ENCODE data around the gene IMPDH1. TPM values are rescaled to one million over a fixed set of nuclear protein-coding genes. Genes with fewer than 3 reads are reported as not detected.

Gene IMPDH1
- total and polyA plus RNA-seq, 9 of the 15 experiments (the other 6 are each of a cell fraction or from before 2014, with no cell fraction given), result 0.80 to 118 (median 64.3) TPM

DNA sequence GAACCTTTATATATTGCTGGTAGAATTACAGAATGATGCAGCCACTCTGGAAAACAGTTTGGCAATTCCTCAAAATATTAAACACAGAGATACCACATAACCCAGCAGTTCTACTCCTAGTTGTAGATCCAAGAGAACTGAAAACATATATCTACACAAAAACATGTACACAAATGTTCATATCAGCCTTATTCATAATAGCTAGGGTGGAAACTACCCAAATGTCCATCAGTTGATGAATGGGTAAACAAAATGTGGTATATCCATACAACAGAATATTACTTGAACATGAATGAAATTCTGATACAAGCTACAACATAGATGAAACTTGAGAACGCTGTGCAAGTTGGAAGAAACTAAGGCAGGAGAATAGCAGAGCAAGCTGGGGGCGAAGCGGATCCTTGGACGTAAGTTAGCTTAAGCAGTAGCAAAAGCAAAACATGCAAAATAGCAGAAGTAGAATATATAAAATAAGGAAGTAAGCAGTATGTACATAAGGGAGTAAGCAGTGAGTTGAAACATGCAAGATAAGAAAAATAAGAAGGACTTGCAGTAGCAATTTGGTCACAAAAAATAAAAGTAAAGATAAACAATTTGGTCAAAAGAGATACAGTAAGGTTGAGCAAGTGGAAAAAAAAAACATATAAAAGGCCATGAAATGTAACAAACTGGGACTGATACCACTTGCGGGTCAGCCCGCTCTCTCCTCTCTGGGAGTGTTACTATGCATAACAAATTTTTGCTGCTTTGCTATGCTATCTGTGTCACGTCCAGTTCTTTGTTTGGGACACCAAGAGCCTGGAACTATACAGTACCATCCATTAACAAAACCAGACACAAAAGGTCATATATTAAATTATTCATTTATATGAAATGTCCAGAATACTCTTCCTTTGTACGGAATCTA is 27.9 kb upstream of the IMPDH1 start (continued):
- TF ChIP-seq E2F1 (CRISPR knock-in tag; IDR thresholded peaks at IDR 0.05), result no peak
- no peak for TF ChIP-seq ZFP36 (IDR thresholded peaks at IDR 0.05; ENCODE audit: low read depth, low read length, partially characterized antibody)
- TF ChIP-seq ZNF512 (tag; IDR thresholded peaks at IDR 0.05), result no peak
- TF ChIP-seq RFX1 (IDR thresholded peaks at IDR 0.05), result no peak
- TF ChIP-seq, protein P1, sequence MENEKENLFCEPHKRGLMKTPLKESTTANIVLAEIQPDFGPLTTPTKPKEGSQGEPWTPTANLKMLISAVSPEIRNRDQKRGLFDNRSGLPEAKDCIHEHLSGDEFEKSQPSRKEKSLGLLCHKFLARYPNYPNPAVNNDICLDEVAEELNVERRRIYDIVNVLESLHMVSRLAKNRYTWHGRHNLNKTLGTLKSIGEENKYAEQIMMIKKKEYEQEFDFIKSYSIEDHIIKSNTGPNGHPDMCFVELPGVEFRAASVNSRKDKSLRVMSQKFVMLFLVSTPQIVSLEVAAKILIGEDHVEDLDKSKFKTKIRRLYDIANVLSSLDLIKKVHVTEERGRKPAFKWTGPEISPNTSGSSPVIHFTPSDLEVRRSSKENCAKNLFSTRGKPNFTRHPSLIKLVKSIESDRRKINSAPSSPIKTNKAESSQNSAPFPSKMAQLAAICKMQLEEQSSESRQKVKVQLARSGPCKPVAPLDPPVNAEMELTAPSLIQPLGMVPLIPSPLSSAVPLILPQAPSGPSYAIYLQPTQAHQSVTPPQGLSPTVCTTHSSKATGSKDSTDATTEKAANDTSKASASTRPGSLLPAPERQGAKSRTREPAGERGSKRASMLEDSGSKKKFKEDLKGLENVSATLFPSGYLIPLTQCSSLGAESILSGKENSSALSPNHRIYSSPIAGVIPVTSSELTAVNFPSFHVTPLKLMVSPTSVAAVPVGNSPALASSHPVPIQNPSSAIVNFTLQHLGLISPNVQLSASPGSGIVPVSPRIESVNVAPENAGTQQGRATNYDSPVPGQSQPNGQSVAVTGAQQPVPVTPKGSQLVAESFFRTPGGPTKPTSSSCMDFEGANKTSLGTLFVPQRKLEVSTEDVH (IDR thresholded peaks at IDR 0.05; ENCODE audit: low read depth, partially characterized antibody), result no peak
- no peak for TF ChIP-seq BRCA1 (IDR thresholded peaks at IDR 0.05)
- no peak for TF ChIP-seq BRCA1 (CRISPR knock-in tag; IDR thresholded peaks at IDR 0.05)
- no peak for TF ChIP-seq RB1 (IDR thresholded peaks at IDR 0.05; ENCODE audit: low read depth)
- no peak for TF ChIP-seq NR2F6 (CRISPR knock-in tag; IDR thresholded peaks at IDR 0.05)
